ENCODE measurements around the gene INPP4A. TPM values are rescaled to one million over a fixed set of nuclear protein-coding genes. Genes with fewer than 3 reads are reported as not detected.

INPP4A gene
- polyA plus RNA-seq, 1 of the 3 experiments (the other 2 are of a cell fraction): 15.0 TPM

DNA sequence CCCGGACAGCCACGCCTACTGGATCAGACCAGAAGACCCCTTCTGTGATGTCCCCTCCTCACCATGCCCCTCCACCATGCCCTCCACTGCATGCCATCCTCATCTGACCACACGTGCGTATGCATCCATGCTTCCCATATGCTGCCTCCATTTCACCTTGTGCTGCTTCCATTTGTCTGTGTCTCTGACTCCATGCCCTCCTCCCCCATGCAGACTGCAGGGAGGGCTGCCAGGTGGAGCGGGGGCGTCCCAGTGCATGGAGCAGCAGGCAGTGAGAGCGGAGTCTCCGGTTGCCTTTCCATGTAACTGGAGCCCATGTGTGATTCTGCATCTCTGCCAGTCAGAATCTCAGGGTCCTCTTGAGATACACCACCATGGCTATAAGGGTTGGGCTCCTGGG lies 111.0 kb downstream of the INPP4A start:
- no peak for DNase-seq
- H3K27ac ChIP-seq (ENCODE audit: low read depth in 2 of 2, low read length in 1 of 2): no peak overlapping the region
- peaks cover 8 to 50% of the 10 kb centered on the region in 2 experiments for H3K36me3 ChIP-seq (replicated peaks in 1 of 2; ENCODE audit: control insufficient read depth in 1 of 2, insufficient read depth in 2 of 2, low read length in 1 of 2)
- peaks cover 7% of the 10 kb centered on the region in 2 experiments; a peak in 2 of 4 replicates for H3K4me1 ChIP-seq (ENCODE audit: control insufficient read depth in 1 of 2, insufficient read depth in 2 of 2, low read depth in 1 of 2, low read length in 1 of 2)
- no peaks in the 10 kb centered on the region for H3K27me3 ChIP-seq (ENCODE audit: insufficient read depth)
- H3K79me2 ChIP-seq (ENCODE audit: insufficient read depth): no peaks in the 10 kb centered on the region
- H3K9me3 ChIP-seq: no peaks in the 10 kb centered on the region
- no peak for TF ChIP-seq TEAD4 (IDR thresholded peaks at IDR 0.05; ENCODE audit: borderline replicate concordance, insufficient read depth)
- TF ChIP-seq SIN3A (IDR thresholded peaks at IDR 0.05; ENCODE audit: borderline replicate concordance, low read depth, low read length): no peak
- no peak for TF ChIP-seq REST (IDR thresholded peaks at IDR 0.05; ENCODE audit: low read depth, low read length)
- no peak for TF ChIP-seq SMC3 (IDR thresholded peaks at IDR 0.05; ENCODE audit: low read depth, low read length)
- ChIA-PET CTCF (interaction anchor here (3.0 kb wide), 1 partner anchor 13 kb away, joined by 9 read pairs; no protein-coding TSS in a partner anchor), POLR2A (no interaction called here)
- no peaks in the 10 kb centered on the region for H3K9me2 ChIP-seq
- no peak overlapping the region for H3K9ac ChIP-seq
- H3F3A ChIP-seq (replicated peaks; ENCODE audit: insufficient read depth): peaks cover 8% of the 10 kb centered on the region
- no peaks in the 10 kb centered on the region for H4K20me1 ChIP-seq (ENCODE audit: insufficient read depth)
- no peak overlapping the region for H2AFZ ChIP-seq (ENCODE audit: low read depth)
- no peak overlapping the region for H3K4me3 ChIP-seq (ENCODE audit: low read depth in 2 of 2, low read length in 1 of 2)
- 98% methylated on average over 5 of the region's 8 CpGs for WGBS (ENCODE audit: low lambda C conversion rate)
- no peak overlapping the region for H3K4me2 ChIP-seq

DNA sequence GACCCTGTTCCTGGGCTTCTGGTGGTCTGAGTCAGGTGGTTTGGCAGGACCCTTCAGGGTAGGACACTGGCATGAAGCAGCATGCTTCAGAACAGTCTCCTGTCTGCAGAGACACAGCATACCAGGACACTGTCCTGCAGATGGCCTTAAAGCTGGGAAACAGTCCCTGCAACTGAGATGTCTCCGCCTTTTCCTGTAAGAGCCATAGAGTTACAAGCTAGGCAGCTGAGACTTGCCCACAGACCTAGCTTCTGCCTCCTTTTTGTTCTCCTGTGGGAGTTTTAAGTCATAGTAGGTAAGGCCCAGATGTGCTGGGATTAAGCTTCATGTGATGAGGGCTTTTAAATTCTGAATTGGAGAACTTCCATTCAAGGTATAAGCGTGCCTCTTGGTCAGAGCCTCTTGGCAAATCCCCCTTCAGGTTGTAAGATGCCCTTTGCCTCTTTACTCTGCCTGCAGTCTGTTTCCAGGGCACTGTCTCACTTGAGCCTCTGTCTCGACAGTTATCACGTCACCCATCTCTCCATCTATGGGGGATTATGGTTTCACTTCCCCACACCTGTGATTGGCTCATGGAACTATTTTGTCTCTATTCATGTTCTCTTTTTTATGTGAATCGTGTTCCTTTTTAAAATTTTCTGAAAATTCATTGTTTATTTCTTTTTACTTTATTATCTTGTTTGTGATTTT lies 111.8 kb downstream of the INPP4A start:
- no peaks in the 10 kb centered on the region for H3K9me2 ChIP-seq
- H3K27me3 ChIP-seq (ENCODE audit: insufficient read depth): no peaks in the 10 kb centered on the region
- no peak overlapping the region for H3K9ac ChIP-seq
- WGBS (ENCODE audit: low lambda C conversion rate): 89% methylated on average over 4 of the region's 5 CpGs
- no peak for DNase-seq
- ChIA-PET CTCF (interaction anchor here (1.0 to 3.0 kb wide), 4 partner anchors 13 to 171 kb away, joined by 3 to 9 read pairs (median 4); no protein-coding TSS in a partner anchor), POLR2A (no interaction called here)
- no peak overlapping the region; a peak in 1 of 4 replicates for H3K27ac ChIP-seq (ENCODE audit: low read depth in 2 of 2, low read length in 1 of 2)
- TF ChIP-seq NFIC (IDR thresholded peaks at IDR 0.05; ENCODE audit: borderline replicate concordance) (no peak), REST (IDR thresholded peaks at IDR 0.05; ENCODE audit: low read depth, low read length) (no peak), TCF12 (IDR thresholded peaks at IDR 0.05) (no peak), RCOR1 (IDR thresholded peaks at IDR 0.05; ENCODE audit: low read length) (no peak), CHD2 (IDR thresholded peaks at IDR 0.05; ENCODE audit: low read length, partially characterized antibody) (no peak), GATA2 (CRISPR knock-in tag; IDR thresholded peaks at IDR 0.05) (no peak), POLR2AphosphoS5 (IDR thresholded peaks at IDR 0.05; ENCODE audit: low read depth, low read length) (no peak), TAF1 (IDR thresholded peaks at IDR 0.05; ENCODE audit: borderline replicate concordance, low read depth, low read length) (no peak), NRF1 (IDR thresholded peaks at IDR 0.05; ENCODE audit: low read depth, low read length) (no peak), EP300 (IDR thresholded peaks at IDR 0.05; ENCODE audit: borderline replicate concordance in 1 of 2, low read depth in 1 of 2, low read length in 1 of 2) (no peak), CTCF (IDR thresholded peaks at IDR 0.05) (no peak), MXI1 (IDR thresholded peaks at IDR 0.05; ENCODE audit: low read depth, low read length) (no peak), TEAD4 (IDR thresholded peaks at IDR 0.05; ENCODE audit: borderline replicate concordance, insufficient read depth) (no peak), JUND (IDR thresholded peaks at IDR 0.05) (no peak), MAX (IDR thresholded peaks at IDR 0.05; ENCODE audit: low read depth) (no peak)
- H4K20me1 ChIP-seq (ENCODE audit: insufficient read depth): no peaks in the 10 kb centered on the region
- H3K9me3 ChIP-seq: no peaks in the 10 kb centered on the region
- H2AFZ ChIP-seq (ENCODE audit: low read depth): no peak overlapping the region
- no peaks in the 10 kb centered on the region for H3K79me2 ChIP-seq (ENCODE audit: insufficient read depth)
- H3F3A ChIP-seq (replicated peaks; ENCODE audit: insufficient read depth): peaks cover 8% of the 10 kb centered on the region
- H3K4me1 ChIP-seq (ENCODE audit: control insufficient read depth in 1 of 2, insufficient read depth in 2 of 2, low read depth in 1 of 2, low read length in 1 of 2): peaks cover 7 to 9% of the 10 kb centered on the region in 2 experiments; a peak in 2 of 4 replicates
- no peak overlapping the region for H3K4me3 ChIP-seq (ENCODE audit: low read depth in 2 of 2, low read length in 1 of 2)
- peaks cover 8 to 50% of the 10 kb centered on the region in 2 experiments for H3K36me3 ChIP-seq (replicated peaks in 1 of 2; ENCODE audit: control insufficient read depth in 1 of 2, insufficient read depth in 2 of 2, low read length in 1 of 2)
- no peak overlapping the region for H3K4me2 ChIP-seq

Data from SK-N-SH (cell line).